ENCODE results near the gene GSTM3.
A peak's percentile ranks its signal among the peaks of the same experiment; 100 is the strongest.
"Not testable (repeated sequence)": the region's sequence is repeated elsewhere in the genome, so short reads cannot be mapped to it uniquely, and the experiment has no call there.

The GSTM3 gene

DNA sequence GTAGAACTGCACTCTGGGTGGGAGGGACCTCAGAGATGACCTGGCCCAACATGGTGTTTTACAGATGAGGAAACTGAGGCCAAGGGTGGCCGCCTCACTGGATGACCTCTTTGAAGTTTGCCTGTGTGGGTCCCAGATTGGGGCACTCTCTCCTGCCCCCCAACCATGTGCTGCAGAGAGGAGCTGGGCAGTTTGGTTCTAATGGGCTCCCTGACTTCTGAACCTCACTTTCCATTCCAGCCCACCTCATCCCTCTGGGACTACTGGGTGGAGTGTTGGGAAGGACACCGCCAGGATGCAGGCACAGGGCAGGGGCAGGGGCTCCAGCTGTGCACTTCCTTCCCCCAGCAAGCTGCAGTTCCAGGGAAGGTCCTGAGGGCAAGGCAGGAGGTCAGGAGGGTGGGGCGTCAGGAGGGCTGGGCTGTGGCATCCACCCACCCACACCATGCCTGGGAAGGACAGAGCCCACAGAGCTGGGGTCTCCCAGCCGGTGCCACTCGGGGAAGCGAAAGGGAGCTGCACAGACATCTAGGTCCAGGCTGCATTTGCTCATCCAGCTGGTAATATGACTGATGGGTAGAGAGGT is 33.2 kb upstream of the GSTM3 start:
- DNase-seq: no peak

DNA sequence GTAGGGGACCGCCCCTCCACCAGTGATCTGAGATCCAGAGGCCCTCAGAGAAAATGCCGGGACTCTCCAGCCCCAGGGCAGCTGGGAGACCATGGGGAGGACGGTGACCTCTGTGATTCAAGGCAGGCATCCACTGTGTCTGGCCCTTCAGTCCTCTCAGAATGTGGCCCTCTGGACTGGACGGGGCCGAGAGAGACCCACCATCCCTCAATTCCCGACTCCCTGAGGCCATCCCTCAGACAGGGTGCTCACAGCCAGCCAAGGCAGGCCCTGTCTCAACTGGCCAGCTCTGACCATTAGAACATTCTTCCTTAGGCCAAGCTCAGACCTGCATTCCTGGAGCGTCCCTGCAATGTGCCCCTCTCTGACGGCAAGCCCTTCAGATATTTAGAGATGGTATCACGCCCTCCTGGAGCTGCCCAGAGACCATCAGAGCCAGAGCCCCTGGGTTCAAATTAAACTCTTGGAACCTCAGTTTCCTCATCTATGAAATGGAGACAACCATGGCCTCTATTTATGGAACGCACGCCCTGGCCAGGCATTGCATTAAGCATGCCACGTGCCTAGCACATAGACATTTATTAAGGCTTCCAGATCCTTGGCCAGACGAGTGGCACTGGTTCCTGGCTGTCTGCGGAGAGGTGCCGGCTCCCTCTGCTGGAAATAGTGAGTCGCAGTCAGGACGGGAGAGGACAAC is 32.5 kb upstream of the GSTM3 start:
- DNase-seq: peak; percentile 83

DNA sequence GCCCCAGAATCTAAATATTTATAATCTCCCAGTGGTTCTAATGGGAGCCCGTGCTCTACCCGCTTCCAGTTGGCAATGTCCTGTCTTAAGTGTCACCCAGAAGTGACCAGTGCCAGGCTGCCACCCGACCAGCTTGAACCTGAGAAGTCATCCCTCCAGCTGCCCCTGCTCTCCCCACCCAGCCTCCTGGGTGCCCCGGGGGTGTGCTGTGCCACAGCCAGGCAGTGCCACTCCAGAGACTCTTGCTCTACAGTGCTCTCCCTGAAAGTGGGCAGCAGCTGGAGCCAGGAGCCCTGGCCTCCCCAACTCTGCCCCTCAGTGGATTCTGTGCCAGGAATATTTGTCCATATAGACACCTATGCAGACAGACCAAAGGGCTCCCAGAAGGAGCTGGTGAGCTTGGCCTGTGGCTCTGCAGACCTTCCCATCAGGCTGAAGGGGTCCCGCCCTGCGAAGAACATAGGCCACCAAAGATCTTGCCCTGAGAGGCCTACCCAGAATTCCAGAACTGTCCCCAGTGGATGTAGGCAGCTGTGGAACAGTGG is 31.9 kb upstream of the GSTM3 start:
- DNase-seq: no peak

GRCh38 chr1:109771712-109772657 is 31.1 kb upstream of the GSTM3 start:
- no peak for DNase-seq

- no peak for DNase-seq
Measured at GRCh38 chr1:109770331-109771095, 29.7 kb upstream of the GSTM3 start.

- DNase-seq: peak; percentile 80
Measured at GRCh38 chr1:109769330-109770078, 28.7 kb upstream of the GSTM3 start.

DNA sequence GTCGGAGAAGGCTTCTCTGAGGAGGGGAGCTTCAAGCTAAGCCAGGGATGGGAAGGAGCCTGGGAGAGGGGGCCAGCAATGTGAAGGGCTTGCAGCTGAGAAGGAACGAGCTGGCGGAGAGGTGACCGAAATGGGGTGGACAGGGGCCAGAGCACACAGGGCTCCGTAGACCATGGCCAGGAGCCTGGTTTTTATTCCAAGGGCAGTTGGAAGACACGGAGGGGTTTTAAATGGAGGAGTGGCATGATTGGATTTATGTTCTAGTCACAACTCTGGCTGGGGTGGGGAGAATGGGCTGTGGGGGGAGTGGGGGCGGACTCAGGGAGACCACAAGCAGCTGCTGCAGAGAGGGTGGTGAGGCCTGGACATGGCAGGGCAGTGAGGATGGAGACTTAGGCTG is 28.0 kb upstream of the GSTM3 start:
- no peak for DNase-seq

GRCh38 chr1:109768335-109768650 is 27.5 kb upstream of the GSTM3 start:
- no peak for DNase-seq

GRCh38 chr1:109767637-109768334 is 26.9 kb upstream of the GSTM3 start:
- no peak for DNase-seq

GRCh38 chr1:109766991-109767636 is 26.3 kb upstream of the GSTM3 start:
- not testable (repeated sequence) for DNase-seq

GRCh38 chr1:109765896-109766615 is 25.2 kb upstream of the GSTM3 start:
- DNase-seq: no peak

- DNase-seq: no peak
Measured at GRCh38 chr1:109765483-109765815, 24.6 kb upstream of the GSTM3 start.

GRCh38 chr1:109764561-109765482 is 24.0 kb upstream of the GSTM3 start:
- DNase-seq: no peak

GRCh38 chr1:109763646-109764415 is 23.0 kb upstream of the GSTM3 start, which contains the start of gene EPS8L3:
Gene EPS8L3, minus strand, starts transcription at chr1:109763923. Its CDS starts 2,174 bp downstream, at chr1:109761749.
- no peak for DNase-seq

- peak; percentile 55 for DNase-seq
Measured at GRCh38 chr1:109762821-109763645, 22.2 kb upstream of the GSTM3 start.

DNA sequence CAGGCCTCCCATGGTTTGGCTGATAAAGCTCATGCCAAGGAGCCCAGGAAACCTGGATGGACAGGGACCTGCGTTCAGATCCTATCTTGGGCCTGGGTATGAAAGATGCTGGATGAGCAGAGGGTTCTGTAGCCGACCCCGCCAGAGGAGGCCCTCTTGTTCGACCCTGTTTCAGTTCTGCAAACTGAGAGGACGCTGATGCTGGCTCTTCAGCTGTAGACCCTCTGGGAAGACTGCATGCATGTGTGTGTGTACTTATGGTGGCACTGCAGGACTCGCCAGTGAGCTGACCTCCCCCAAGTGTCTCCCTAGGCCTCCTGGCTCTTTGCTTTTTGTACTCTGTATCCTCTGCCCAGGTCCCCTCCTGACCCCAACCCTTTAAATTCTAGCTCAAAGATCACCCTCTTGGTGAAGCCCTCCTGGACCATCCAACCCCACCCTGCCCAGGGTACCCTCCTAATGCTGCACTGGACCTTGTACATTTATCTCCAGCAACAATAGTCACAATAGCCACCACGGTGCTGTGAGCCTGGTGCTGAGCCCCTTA is 21.3 kb upstream of the GSTM3 start:
- no peak for DNase-seq
